ENCODE measurements around the gene RIMKLB. TPM values are rescaled to one million over a fixed set of nuclear protein-coding genes. Genes with fewer than 3 reads are reported as not detected.

RIMKLB gene
- polyA plus RNA-seq, 3 donors, result 1.0 to 6.6 (median 1.2) TPM

DNA sequence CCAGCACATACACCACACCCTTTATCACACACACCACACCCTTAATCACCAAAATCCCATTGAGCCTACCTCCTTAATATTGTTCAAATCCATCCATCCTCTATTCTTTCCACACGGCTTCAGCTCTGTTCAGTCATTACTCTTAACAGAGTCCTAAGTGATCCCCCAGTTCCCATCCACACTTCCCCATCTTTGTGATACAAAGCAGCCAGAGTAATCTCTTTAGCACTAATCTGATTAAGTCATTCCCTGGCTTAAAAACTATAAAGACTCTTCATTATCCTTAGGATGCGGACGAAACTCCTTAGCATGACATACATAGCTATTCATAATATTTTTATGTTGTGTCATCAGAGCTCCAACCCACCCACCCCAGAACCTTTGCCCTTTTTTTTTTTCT lies 20.4 kb upstream of the RIMKLB start:
- peaks cover 12 to 14% of the 10 kb centered on the region in 2 donors for H3K4me1 ChIP-seq (ENCODE audit: control insufficient read depth in 1 of 2, insufficient read depth in 2 of 2, low read length in 2 of 2)
- DNase-seq, result no peak
- no peaks in the 10 kb centered on the region for H3K36me3 ChIP-seq (replicated peaks in 1 of 2; ENCODE audit: control insufficient read depth in 1 of 2, insufficient read depth in 2 of 2, low read length in 2 of 2)
- no peak overlapping the region for H3K27ac ChIP-seq (ENCODE audit: low read depth in 1 of 2, low read length in 2 of 2)
- peaks cover under 1 to 12% (median 7%) of the 10 kb centered on the region in 7 donors for H3K9me3 Mint-ChIP-seq
- H4K20me1 ChIP-seq (ENCODE audit: insufficient read depth, low read length), result no peaks in the 10 kb centered on the region
- H3K4me2 ChIP-seq (replicated peaks; ENCODE audit: extremely low read depth, low read length, poor library complexity, severe bottlenecking), result no peak overlapping the region
- no peak overlapping the region for H3K9ac ChIP-seq (ENCODE audit: insufficient read depth, low read length, poor library complexity, severe bottlenecking)
- H3K4me3 ChIP-seq (replicated peaks in 1 of 3; ENCODE audit: low read depth in 2 of 3, low read length in 3 of 3), result no peak overlapping the region
- intact Hi-C loops (cut with micrococcal nuclease), result no loop called here
- no peak overlapping the region for H3K4me3 Mint-ChIP-seq
- 100% methylated on average over 3 of the region's 3 CpGs for WGBS (ENCODE audit: insufficient coverage)
- H3K36me3 Mint-ChIP-seq, result peaks cover 0 to under 1% of the 10 kb centered on the region in 2 donors
- peaks cover 0 to 4% of the 10 kb centered on the region in 2 donors for H3K9me3 ChIP-seq (replicated peaks in 1 of 2; ENCODE audit: control insufficient read depth in 1 of 2, insufficient read depth in 1 of 2, low read length in 2 of 2)
- H2AFZ ChIP-seq (ENCODE audit: insufficient read depth, low read depth, low read length, poor library complexity, severe bottlenecking), result no peak overlapping the region
- H3K27me3 ChIP-seq (ENCODE audit: control insufficient read depth in 2 of 2, insufficient read depth in 2 of 2, low read length in 2 of 2), result no peaks in the 10 kb centered on the region
- H3K4me1 Mint-ChIP-seq, result peaks cover 21% of the 10 kb centered on the region
- no peak for TF ChIP-seq CTCF (IDR thresholded peaks at IDR 0.05)
- no peak overlapping the region for H3K27ac Mint-ChIP-seq
- peaks cover 0 to under 1% (median 0%) of the 10 kb centered on the region in 3 donors for H3K27me3 Mint-ChIP-seq (ENCODE audit: low read depth in 3 of 3)
- no peaks in the 10 kb centered on the region for H3K79me2 ChIP-seq (ENCODE audit: insufficient read depth, low read length)

GRCh38 chr12:8678661-8679111 lies 19.1 kb upstream of the RIMKLB start:
- Histone ChIP-seq H3K4me1 (ENCODE audit: control insufficient read depth in 1 of 2, insufficient read depth in 2 of 2, low read length in 2 of 2) (peaks cover 12 to 14% of the 10 kb centered on the region in 2 donors), H3K79me2 (ENCODE audit: insufficient read depth, low read length) (no peaks in the 10 kb centered on the region), H3K27me3 (ENCODE audit: control insufficient read depth in 2 of 2, insufficient read depth in 2 of 2, low read length in 2 of 2) (no peaks in the 10 kb centered on the region), H3K27ac (ENCODE audit: low read depth in 1 of 2, low read length in 2 of 2) (no peak overlapping the region), H3K36me3 (replicated peaks in 1 of 2; ENCODE audit: control insufficient read depth in 1 of 2, insufficient read depth in 2 of 2, low read length in 2 of 2) (no peaks in the 10 kb centered on the region), H3K9me3 (replicated peaks in 1 of 2; ENCODE audit: control insufficient read depth in 1 of 2, insufficient read depth in 1 of 2, low read length in 2 of 2) (no peaks in the 10 kb centered on the region), H3K4me3 (replicated peaks in 1 of 3; ENCODE audit: low read depth in 2 of 3, low read length in 3 of 3) (no peak overlapping the region), H3K9ac (ENCODE audit: insufficient read depth, low read length, poor library complexity, severe bottlenecking) (no peak overlapping the region), H2AFZ (ENCODE audit: insufficient read depth, low read depth, low read length, poor library complexity, severe bottlenecking) (no peak overlapping the region), H4K20me1 (ENCODE audit: insufficient read depth, low read length) (no peaks in the 10 kb centered on the region), H3K4me2 (replicated peaks; ENCODE audit: extremely low read depth, low read length, poor library complexity, severe bottlenecking) (no peak overlapping the region)
- Mint-ChIP-seq H3K4me1 (peaks cover 21% of the 10 kb centered on the region), H3K27ac (no peak overlapping the region), H3K36me3 (no peaks in the 10 kb centered on the region), H3K27me3 (ENCODE audit: low read depth in 3 of 3) (peaks cover 0 to 3% (median 0%) of the 10 kb centered on the region in 3 donors), H3K9me3 (peaks cover 0 to 5% (median 4%) of the 10 kb centered on the region in 7 donors), H3K4me3 (no peak overlapping the region)
- TF ChIP-seq CTCF (IDR thresholded peaks at IDR 0.05), result no peak
- intact Hi-C loops (cut with micrococcal nuclease), result no loop called here
- DNase-seq, result no peak
- WGBS (ENCODE audit: insufficient coverage), result 94% methylated on average over 2 of the region's 3 CpGs

Data from CD14-positive monocyte (primary cell).